Measurements from ENCODE around the gene NDUFV2. TPM values are rescaled to one million over a fixed set of nuclear protein-coding genes. Genes with fewer than 3 reads are reported as not detected.

NDUFV2 gene
- total RNA-seq, 1 experiment from 2014 or later = 227 TPM

Other genes with a start within 250 kb of the NDUFV2 start
- 5.8 and 9.3 TPM in 2 replicates for gene ANKRD12, start 34.1 kb downstream of the NDUFV2 start, total RNA-seq (2014; rRNA removed; shearing (Covaris generic))
- gene TWSG1, start 232.1 kb downstream of the NDUFV2 start, total RNA-seq (2014; rRNA removed; shearing (Covaris generic)) = 30.6 and 30.7 TPM in 2 replicates

Measured in HT1080 (cell line).